K562 (cell line): Measurements from ENCODE around the gene CDH1. TPM values are rescaled to one million over a fixed set of nuclear protein-coding genes. Genes with fewer than 3 reads are reported as not detected.

Experiments
- ARID1B ChIP-seq: fragments of 450-650 bp; IDR thresholded peaks from 2 replicates; pipeline ENCODE4 v1.6.1; 2016; ENCODE audit warnings: antibody characterized with exemption, mild to moderate bottlenecking, inconsistent platforms
- BACH1 ChIP-seq: fragments of 200-800 bp; sonication (Bioruptor generic); IDR thresholded peaks from 2 replicates; pipeline ENCODE4 v1.6.1; 2016; ENCODE audit warnings: missing genetic modification characterization, missing compliant biosample characterization
- CAMTA2 ChIP-seq: fragments of 250-450 bp; sonication (Bioruptor Pico); conservative IDR thresholded peaks from 2 replicates; pipeline ENCODE4 v1.5.1; 2022
- ELF2 ChIP-seq: fragments of 250-450 bp; sonication (Bioruptor Pico); IDR thresholded peaks from 2 replicates; pipeline ENCODE4 v1.5.0; 2021; ENCODE audit warnings: mild to moderate bottlenecking
- HDAC6 ChIP-seq: IDR thresholded peaks from 2 replicates; pipeline ENCODE4 v1.6.1; 2012; ENCODE audit warnings: low read depth, mild to moderate bottlenecking, control low read depth, inconsistent platforms, low read length, moderate library complexity
- HNRNPUL1 ChIP-seq: fragments of 200-400 bp; formaldehyde crosslinking; IDR thresholded peaks from 2 replicates; pipeline ENCODE4 v1.6.1; 2017; ENCODE audit warnings: low read length
- JUN ChIP-seq, 2 experiments: sonication (generic) in 1 of 2; formaldehyde crosslinking in 1 of 2; IDR thresholded peaks; 2 replicates each; pipeline versions ENCODE4 v1.6.1 to v1.8.0; 2012 to 2022; ENCODE audit warnings: borderline replicate concordance in 2 of 2, mild to moderate bottlenecking in 2 of 2, improper control_type of control experiment in 1 of 2, low read depth in 1 of 2, low read length in 1 of 2, missing genetic modification reagents in 1 of 2
- MAFG ChIP-seq: fragments of 450-650 bp; conservative IDR thresholded peaks from 2 replicates; pipeline ENCODE4 v1.6.1; 2016; ENCODE audit warnings: missing genetic modification characterization, missing compliant biosample characterization
- POU5F1 ChIP-seq: fragments of 150-350 bp; IDR thresholded peaks from 2 replicates; pipeline ENCODE4 v1.6.1; 2014; ENCODE audit warnings: borderline replicate concordance, low read length, low read depth, mild to moderate bottlenecking; ENCODE audit not compliant: partially characterized antibody
- RFX1 ChIP-seq: fragments of 450-650 bp; IDR thresholded peaks from 2 replicates; pipeline ENCODE4 v1.6.1; 2016; ENCODE audit warnings: mild to moderate bottlenecking, moderate library complexity
- SAFB2 ChIP-seq: fragments of 200-400 bp; formaldehyde crosslinking; IDR thresholded peaks from 2 replicates; pipeline ENCODE4 v1.6.1; 2018; ENCODE audit warnings: borderline replicate concordance, low read length, low read depth, moderate library complexity; ENCODE audit not compliant: severe bottlenecking
- TEAD2 ChIP-seq: fragments of 450-650 bp; IDR thresholded peaks from 2 replicates; pipeline ENCODE4 v1.6.1; 2016; ENCODE audit warnings: missing genetic modification characterization, control low read depth, missing compliant biosample characterization
- ZNF143 ChIP-seq: sonication (generic); formaldehyde crosslinking; IDR thresholded peaks from 2 replicates; pipeline ENCODE4 v1.9.0; 2022; ENCODE audit warnings: mild to moderate bottlenecking, missing genetic modification reagents
- ZNF274 ChIP-seq: IDR thresholded peaks from 2 replicates; pipeline ENCODE4 v1.6.1; 2011; ENCODE audit warnings: low read depth, mild to moderate bottlenecking, low read length, moderate library complexity, borderline replicate concordance
- ZNF316 ChIP-seq: fragments of 450-650 bp; IDR thresholded peaks from 2 replicates; pipeline ENCODE4 v1.6.1; 2016
- ZNF75A ChIP-seq: fragments of 450-650 bp; formaldehyde crosslinking; IDR thresholded peaks from 2 replicates; pipeline ENCODE4 v1.4.0; 2020; ENCODE audit warnings: mild to moderate bottlenecking
- ZNF766 ChIP-seq: fragments of 200-800 bp; sonication (Bioruptor generic); conservative IDR thresholded peaks from 2 replicates; pipeline ENCODE4 v1.6.1; 2016; ENCODE audit warnings: missing genetic modification characterization, missing compliant biosample characterization
- polyA plus RNA-seq, 8 experiments: library from polyadenylated mRNA; depleted of rRNA in 4 of 8; stranded (reverse) in 5 of 8; unstranded in 3 of 8; fragments of >200 nt; fragmentation: Nextera tagmentation in 2 of 8; fragmentation: Illumina TruSeq in 1 of 8; extraction: Ambion mirVana in 2 of 8; extraction: Trizol in 1 of 8; gene quantifications; 2 replicates each; pipeline versions ENCODE4 v1.2.1 to v1.2.3, GENCODE V29; 2011 to 2014; ENCODE audit warnings: inconsistent platforms in 1 of 8, missing spikeins in 1 of 8
- total RNA-seq, 7 experiments: library from RNA; depleted of rRNA in 6 of 7; stranded (reverse); fragments of >200 nt in 6 of 7; fragmentation: Illumina TruSeq in 2 of 7; extraction: Trizol in 2 of 7; gene quantifications; 2 replicates each; pipeline versions ENCODE4 v1.2.1 to v1.2.3, GENCODE V29; 2011 to 2021; ENCODE audit warnings: low replicate concordance in 1 of 7
- TF ChIP-seq, protein P1 (sequence below): fragments of 450-650 bp; IDR thresholded peaks from 2 replicates; pipeline ENCODE4 v1.6.1; 2018; ENCODE audit not compliant: partially characterized antibody
- TF ChIP-seq, protein P2 (sequence below), 2 experiments: fragments of 450-650 bp; conservative IDR thresholded peaks; 2 replicates each; pipeline ENCODE4 v1.6.1; 2017; ENCODE audit warnings: mild to moderate bottlenecking in 2 of 2, moderate library complexity in 2 of 2
- TF ChIP-seq, protein P3 (sequence below): sonication (generic); formaldehyde crosslinking; IDR thresholded peaks from 2 replicates; pipeline ENCODE4 v1.8.0; 2023; ENCODE audit warnings: mild to moderate bottlenecking, missing genetic modification reagents

CDH1 gene
- total and polyA plus RNA-seq, 9 of the 15 experiments (the other 6 are each of a cell fraction or from before 2014, with no cell fraction given): 0.01 to 0.69 TPM; not detected in 7

DNA sequence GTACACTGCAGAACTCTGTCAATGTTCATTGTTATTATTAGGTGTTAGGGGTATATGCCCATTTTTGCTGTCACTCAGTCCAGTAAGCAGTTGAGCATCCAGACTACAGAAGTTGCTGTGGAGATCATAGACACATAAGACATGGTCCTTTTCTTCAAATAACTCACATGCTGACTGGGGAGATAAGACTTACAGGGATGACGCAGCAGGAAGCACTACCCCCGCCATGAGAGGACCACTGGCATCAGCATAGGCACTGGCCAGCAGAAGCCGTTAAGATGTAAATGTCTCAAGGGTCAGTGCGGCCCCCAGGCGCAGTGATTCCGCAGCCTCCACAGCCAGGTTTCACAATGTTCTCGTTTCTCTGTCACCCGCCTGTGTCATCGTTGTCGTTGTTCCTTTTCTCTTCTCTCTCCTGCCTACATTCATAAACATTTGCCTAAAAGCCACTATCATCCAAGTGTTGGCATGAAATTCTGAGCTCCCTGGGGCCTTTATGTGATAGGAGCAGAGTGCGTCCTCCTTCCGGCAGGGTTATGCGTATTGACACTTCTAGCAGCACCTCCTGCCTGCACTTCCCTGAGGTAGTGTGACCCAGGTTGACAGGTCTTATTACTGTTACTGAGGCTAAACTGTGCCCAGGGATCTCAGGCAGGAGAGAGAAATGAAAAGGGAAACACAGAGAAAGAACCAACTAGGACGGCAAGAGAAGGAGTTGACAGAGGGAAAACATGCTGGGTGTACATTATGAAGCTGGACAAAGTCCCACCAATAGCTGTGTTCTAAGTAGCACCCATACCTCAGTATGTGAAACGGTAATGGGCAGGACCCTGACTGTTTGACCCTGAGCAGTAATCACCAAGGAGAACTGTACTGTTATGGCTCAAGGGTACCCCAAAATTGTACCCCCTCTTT lies 124.1 kb downstream of the CDH1 start (continued):
- TF ChIP-seq, protein P1, sequence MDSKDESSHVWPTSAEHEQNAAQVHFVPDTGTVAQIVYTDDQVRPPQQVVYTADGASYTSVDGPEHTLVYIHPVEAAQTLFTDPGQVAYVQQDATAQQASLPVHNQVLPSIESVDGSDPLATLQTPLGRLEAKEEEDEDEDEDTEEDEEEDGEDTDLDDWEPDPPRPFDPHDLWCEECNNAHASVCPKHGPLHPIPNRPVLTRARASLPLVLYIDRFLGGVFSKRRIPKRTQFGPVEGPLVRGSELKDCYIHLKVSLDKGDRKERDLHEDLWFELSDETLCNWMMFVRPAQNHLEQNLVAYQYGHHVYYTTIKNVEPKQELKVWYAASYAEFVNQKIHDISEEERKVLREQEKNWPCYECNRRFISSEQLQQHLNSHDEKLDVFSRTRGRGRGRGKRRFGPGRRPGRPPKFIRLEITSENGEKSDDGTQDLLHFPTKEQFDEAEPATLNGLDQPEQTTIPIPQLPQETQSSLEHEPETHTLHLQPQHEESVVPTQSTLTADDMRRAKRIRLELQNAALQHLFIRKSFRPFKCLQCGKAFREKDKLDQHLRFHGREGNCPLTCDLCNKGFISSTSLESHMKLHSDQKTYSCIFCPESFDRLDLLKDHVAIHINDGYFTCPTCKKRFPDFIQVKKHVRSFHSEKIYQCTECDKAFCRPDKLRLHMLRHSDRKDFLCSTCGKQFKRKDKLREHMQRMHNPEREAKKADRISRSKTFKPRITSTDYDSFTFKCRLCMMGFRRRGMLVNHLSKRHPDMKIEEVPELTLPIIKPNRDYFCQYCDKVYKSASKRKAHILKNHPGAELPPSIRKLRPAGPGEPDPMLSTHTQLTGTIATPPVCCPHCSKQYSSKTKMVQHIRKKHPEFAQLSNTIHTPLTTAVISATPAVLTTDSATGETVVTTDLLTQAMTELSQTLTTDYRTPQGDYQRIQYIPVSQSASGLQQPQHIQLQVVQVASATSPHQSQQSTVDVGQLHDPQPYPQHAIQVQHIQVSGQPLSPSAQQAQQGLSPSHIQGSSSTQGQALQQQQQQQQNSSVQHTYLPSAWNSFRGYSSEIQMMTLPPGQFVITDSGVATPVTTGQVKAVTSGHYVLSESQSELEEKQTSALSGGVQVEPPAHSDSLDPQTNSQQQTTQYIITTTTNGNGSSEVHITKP: no peak
- TF ChIP-seq POU5F1 (no peak), ZNF143 (CRISPR knock-in tag) (no peak), TEAD2 (tag) (no peak), ZNF75A (CRISPR knock-in tag) (no peak), ELF2 (CRISPR knock-in tag) (no peak), ZNF316 (peak; percentile 50; the same call in 1 of the 2 replicates), HNRNPUL1 (no peak), ZNF766 (CRISPR knock-in tag) (no peak), MAFG (peak; percentile 56; the same call in 1 of the 2 replicates), HDAC6 (no peak), CAMTA2 (no peak), RFX1 (peak; percentile 11; the same call in 1 of the 2 replicates), BACH1 (tag) (no peak), ARID1B (peak; percentile 32), SAFB2 (no peak), ZNF274 (no peak), JUN (IDR thresholded peaks at IDR 0.05; ENCODE audit: borderline replicate concordance, low read depth, low read length) (no peak), JUN (CRISPR knock-in tag; IDR thresholded peaks at IDR 0.05; ENCODE audit: borderline replicate concordance) (no peak)
- TF ChIP-seq, protein P2, sequence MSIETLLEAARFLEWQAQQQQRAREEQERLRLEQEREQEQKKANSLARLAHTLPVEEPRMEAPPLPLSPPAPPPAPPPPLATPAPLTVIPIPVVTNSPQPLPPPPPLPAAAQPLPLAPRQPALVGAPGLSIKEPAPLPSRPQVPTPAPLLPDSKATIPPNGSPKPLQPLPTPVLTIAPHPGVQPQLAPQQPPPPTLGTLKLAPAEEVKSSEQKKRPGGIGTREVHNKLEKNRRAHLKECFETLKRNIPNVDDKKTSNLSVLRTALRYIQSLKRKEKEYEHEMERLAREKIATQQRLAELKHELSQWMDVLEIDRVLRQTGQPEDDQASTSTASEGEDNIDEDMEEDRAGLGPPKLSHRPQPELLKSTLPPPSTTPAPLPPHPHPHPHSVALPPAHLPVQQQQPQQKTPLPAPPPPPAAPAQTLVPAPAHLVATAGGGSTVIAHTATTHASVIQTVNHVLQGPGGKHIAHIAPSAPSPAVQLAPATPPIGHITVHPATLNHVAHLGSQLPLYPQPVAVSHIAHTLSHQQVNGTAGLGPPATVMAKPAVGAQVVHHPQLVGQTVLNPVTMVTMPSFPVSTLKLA (conservative IDR thresholded peaks at IDR 0.05): no peak
- TF ChIP-seq, protein P3, sequence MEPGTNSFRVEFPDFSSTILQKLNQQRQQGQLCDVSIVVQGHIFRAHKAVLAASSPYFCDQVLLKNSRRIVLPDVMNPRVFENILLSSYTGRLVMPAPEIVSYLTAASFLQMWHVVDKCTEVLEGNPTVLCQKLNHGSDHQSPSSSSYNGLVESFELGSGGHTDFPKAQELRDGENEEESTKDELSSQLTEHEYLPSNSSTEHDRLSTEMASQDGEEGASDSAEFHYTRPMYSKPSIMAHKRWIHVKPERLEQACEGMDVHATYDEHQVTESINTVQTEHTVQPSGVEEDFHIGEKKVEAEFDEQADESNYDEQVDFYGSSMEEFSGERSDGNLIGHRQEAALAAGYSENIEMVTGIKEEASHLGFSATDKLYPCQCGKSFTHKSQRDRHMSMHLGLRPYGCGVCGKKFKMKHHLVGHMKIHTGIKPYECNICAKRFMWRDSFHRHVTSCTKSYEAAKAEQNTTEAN (CRISPR knock-in tag): no peak
